ENCODE data around the gene TNFAIP8L3.
A peak's percentile ranks its signal among the peaks of the same experiment; 100 is the strongest.

The TNFAIP8L3 gene

DNA sequence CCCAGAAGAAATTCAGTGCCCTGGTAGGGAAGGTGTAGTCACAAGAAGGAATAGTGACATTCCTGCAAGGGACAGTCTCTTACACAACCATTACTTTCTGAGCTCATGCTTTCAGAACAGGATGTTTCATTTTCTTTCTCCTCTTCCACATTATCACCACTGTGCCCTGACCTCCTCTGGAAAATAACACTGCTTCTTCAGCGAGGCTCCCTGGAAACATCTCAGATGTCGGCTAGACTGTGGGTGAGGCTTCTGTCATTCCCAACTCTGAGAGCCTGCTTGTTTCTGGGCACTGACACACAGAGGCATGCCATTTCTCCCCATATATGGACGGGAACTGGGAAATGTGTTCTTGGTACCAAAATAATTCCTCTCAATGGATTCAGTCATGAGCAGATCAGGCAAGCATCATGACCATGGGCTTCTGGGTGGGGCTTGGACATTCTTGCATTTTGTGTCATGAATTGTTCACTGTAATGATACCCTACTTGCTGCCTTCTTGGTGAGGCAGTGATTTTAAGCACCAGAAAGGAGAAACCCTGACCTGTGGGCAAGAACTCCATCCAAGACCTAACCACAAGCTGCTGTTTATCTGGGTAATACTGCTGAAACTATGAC lies 14.3 kb upstream of the TNFAIP8L3 start:
- in situ Hi-C loops (cut with HindIII; ENCODE audit: low pct_unique_long_range_greater_than_20kb, low sequenced_read_pairs), result no loop called here
- no peak for TF ChIP-seq JUND (IDR thresholded peaks at IDR 0.05; ENCODE audit: low read depth)
- DNase-seq (ENCODE audit: low read depth in 1 of 2, low spot score in 1 of 2), result no peak

DNA sequence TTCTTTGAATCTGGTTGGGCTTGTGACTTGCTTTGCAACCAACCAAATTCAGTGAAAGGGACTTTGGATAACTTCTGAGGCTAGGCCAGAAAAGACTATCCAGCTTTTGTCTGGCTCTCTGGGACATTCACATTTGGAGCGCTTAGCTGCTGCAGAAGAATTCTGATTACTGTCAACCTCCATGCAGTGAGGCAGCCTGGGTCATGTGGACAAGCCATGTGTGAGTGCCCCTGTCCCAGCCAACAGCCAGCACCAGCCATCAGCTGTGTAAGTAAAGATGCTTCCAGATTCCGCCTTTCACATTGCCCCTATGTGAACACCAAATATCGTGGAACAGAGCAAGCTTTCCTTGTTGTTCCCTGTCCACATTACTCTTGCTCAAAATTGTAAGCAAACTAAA lies 12.9 kb upstream of the TNFAIP8L3 start:
- in situ Hi-C loops (cut with HindIII; ENCODE audit: low pct_unique_long_range_greater_than_20kb, low sequenced_read_pairs), result no loop called here
- DNase-seq (ENCODE audit: low read depth in 1 of 2, low spot score in 1 of 2), result no peak
- no peak for TF ChIP-seq JUND (IDR thresholded peaks at IDR 0.05; ENCODE audit: low read depth)

DNA sequence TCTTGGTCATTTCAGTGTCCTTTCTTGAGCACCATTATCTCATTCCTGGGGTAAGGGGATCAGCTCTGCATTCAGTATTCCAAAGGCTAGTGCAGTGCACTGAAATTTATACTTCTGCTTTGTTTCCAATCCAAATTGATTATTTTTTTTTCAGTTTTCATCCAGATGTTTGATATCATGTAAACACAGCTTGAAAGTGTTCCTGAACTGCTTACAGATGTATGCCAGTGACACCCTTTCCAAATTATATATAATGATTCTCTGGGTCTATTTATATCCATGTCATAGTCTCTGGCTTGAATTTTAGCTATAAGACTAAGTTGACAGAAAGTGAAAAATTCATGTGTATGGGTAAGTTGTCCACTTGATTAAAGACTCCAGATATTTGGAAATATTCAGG lies 11.8 kb upstream of the TNFAIP8L3 start:
- no peak for DNase-seq (ENCODE audit: low read depth in 1 of 2, low spot score in 1 of 2)
- in situ Hi-C loops (cut with HindIII; ENCODE audit: low pct_unique_long_range_greater_than_20kb, low sequenced_read_pairs), result no loop called here
- no peak for TF ChIP-seq JUND (IDR thresholded peaks at IDR 0.05; ENCODE audit: low read depth)

DNA sequence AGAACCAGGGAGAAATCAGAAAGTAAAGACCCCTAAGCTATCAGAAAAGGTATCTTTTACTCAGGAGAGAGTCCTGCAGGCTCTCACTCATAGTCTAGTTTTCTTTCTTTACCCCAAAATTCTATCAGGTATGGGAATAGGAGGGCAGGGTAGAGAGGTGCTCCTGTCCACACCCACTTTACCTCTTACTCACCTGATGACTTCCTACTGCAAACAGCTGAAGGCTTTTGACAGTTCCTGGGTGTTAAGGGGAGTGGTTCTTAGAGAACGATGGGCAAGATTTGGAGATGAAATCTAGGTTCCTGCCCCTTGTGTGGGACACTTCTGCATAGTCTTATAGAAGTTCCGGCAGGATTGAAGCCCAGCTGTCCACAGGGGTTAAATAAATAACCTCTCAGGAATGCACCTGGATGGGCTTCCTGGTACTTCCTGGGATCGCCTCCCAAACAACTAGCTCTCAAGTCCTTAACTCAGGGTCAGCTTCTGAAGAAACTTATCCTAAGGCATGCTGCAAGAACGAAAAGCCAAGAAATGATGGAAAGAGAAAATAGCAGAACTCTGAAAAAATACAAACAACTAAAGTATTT lies 10.8 kb upstream of the TNFAIP8L3 start:
- no peak for TF ChIP-seq JUND (IDR thresholded peaks at IDR 0.05; ENCODE audit: low read depth)
- in situ Hi-C loops (cut with HindIII; ENCODE audit: low pct_unique_long_range_greater_than_20kb, low sequenced_read_pairs), result no loop called here
- DNase-seq (ENCODE audit: low read depth in 1 of 2, low spot score in 1 of 2), result no peak

DNA sequence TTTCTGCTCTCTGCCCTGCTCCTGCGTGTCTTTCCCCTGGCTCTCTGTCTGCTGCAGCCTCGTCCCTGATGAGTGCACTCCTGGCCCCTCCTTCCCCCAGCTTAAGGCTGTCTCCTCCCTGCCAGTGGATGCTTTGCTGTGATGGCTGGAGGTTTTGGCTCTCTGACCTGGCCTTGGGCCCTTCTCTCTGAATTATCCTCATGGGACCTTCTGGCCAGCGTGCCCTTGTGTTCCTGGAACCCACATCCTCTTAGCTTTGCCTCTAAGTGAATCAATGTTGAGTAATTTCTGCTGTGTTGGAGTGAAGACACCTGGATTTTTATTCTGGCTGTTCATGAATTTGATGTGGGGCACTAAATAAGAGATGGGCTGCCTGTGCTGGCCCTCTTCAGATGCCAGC lies 9.8 kb upstream of the TNFAIP8L3 start:
- DNase-seq (ENCODE audit: low read depth in 1 of 2, low spot score in 1 of 2), result no peak
- in situ Hi-C loops (cut with HindIII; ENCODE audit: low pct_unique_long_range_greater_than_20kb, low sequenced_read_pairs), result no loop called here
- TF ChIP-seq JUND (IDR thresholded peaks at IDR 0.05; ENCODE audit: low read depth), result no peak

DNA sequence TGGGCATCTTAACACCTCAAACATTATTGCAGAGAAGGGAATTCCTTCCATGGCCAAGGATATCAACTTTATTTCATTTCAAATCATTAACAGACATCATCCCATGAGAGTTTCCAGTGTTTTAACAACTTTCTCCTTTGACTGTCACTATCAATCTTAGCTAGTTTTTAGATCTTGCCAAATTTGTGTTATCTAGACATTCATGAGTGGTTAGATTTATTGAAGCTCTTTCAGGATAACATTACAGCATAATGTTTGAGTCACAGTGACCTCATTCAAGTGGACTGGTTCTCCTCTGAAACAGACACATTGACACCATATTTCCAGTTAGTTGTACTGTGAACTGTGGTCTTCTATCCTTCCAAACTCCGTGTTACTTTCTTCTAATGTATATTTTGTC lies 8.6 kb upstream of the TNFAIP8L3 start:
- DNase-seq (ENCODE audit: low read depth in 1 of 2, low spot score in 1 of 2), result no peak
- in situ Hi-C loops (cut with HindIII; ENCODE audit: low pct_unique_long_range_greater_than_20kb, low sequenced_read_pairs), result no loop called here
- TF ChIP-seq JUND (IDR thresholded peaks at IDR 0.05; ENCODE audit: low read depth), result no peak

DNA sequence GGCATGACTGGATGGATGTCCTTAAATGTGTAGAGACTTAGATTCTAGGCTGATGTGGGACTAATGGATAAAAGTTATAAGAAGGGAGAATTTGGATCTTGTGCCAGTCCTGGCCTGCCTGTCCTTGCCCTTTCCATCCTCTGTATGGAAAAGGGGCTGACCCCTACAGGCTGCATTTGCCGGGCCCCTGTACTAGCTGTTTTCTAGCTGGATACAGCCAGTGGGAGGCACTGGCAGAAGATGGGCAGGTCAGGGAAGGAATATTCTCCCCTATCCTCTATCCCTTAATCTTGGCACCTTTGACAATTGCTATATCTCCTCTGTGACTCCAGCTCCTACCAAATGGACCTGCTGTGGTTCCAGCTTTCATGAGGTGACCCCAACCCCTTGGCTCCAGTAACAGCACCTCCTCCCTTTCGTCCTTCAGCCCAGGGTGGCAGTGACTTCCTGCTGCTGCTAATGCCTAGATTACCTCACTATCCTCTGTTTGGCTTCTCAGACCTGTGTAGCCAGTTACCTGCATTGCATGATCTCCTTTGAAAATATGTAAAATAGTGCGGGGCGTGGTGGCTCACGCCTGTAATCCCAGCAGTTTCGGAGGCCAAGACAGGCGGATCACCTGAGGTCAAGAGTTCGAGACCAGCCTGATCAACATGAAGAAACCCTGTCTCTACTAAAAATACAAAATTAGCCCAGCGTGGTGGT lies 6.2 kb upstream of the TNFAIP8L3 start:
- in situ Hi-C loops (cut with HindIII; ENCODE audit: low pct_unique_long_range_greater_than_20kb, low sequenced_read_pairs), result no loop called here
- peak in 1 of 2 experiments; percentile 34 for DNase-seq (ENCODE audit: low read depth in 1 of 2, low spot score in 1 of 2)
- TF ChIP-seq JUND (IDR thresholded peaks at IDR 0.05; ENCODE audit: low read depth), result no peak

DNA sequence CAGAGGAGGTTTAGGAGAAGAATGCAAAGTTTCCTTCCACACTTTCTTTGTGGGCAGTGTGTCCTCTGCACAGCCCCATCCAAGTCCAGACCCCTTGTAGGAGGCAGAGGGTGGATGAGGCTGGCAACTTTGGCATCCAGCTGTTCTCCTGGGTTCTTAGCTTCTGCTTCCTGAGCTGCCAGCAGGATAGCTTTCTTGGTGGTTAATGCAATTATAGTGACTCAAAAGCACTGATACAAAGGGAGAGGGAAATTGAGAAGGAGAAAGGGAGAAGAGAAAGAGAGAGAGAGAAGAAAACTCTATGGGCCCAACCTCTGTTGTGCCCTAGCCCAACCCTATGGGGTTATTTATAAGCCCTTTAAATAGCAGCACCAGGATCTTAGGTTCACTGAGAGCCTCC lies 4.5 kb upstream of the TNFAIP8L3 start:
- no peak for DNase-seq (ENCODE audit: low read depth in 1 of 2, low spot score in 1 of 2)
- TF ChIP-seq JUND (IDR thresholded peaks at IDR 0.05; ENCODE audit: low read depth), result no peak
- in situ Hi-C loops (cut with HindIII; ENCODE audit: low pct_unique_long_range_greater_than_20kb, low sequenced_read_pairs), result no loop called here

DNA sequence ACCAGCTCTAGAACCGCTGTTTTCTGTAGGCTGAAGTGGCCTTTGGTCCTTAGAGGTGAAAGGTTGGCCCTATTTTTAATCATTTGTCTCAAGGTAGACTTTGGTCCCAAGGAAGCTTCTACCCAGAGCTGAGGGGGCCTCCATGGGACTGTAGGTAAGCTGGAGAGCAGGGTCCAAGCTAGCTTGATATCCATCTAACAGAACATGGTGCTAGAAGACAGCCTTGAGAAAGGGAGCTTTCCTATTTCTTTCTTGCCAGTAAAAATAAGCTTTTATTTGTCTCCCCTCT lies 3.6 kb upstream of the TNFAIP8L3 start:
- no peak for TF ChIP-seq JUND (IDR thresholded peaks at IDR 0.05; ENCODE audit: low read depth)
- in situ Hi-C loops (cut with HindIII; ENCODE audit: low pct_unique_long_range_greater_than_20kb, low sequenced_read_pairs), result no loop called here
- no peak for DNase-seq (ENCODE audit: low read depth in 1 of 2, low spot score in 1 of 2)

DNA sequence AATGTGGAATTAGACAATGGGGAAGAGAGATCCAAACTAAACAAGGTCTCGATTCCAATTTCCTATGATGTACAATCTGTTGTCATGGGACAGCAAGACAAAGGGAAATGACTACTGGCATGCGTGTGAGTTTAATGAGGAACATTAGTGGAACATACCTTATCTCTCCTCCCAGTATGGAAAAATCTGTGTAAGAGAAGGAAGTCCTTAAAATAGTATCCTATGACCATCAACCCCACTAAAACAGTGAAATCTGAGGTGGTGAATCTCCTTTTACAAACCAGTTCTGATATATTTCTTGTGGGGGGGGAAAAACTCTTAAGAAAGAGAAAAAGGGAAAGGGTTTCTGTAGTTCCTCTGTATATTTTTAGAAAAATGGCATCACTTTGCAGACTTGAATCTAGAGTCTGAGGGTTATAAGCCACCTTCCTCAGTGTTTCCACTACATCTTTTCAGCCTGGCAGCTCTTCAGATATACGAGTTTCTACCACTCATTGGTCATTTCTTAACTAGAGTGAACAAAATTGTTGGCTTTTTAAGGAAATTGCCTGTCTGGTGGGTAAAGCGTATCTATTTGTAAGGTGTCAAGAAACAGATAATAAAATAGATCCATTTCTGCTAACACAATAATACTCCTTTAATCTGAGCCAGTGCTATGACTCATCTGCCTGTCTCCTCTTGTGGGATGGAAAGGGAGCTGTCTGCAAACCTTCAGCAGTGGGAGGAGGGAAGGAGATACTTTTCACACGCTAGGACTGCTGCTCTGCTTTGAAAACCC lies 3.0 kb upstream of the TNFAIP8L3 start:
- DNase-seq (ENCODE audit: low read depth in 1 of 2, low spot score in 1 of 2), result no peak
- in situ Hi-C loops (cut with HindIII; ENCODE audit: low pct_unique_long_range_greater_than_20kb, low sequenced_read_pairs), result no loop called here
- no peak for TF ChIP-seq JUND (IDR thresholded peaks at IDR 0.05; ENCODE audit: low read depth)

DNA sequence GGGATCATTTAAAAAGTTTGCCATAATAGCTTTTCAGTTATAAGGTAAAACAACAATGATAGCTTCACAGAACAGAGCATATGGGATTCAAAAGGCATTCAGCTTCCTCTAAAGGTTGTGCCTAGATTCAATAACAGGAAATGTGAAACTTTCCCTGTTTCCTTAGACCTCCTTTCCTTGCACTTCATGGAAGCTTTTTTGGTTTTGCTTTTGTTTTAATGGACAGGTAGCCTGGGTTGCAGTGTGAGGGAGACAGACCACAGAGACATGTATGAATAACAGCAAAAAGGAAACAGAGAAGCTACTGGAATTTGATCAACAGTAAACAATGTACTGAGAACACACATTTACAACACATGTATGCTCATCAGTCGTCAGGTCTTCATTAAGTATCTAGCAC lies 2.3 kb upstream of the TNFAIP8L3 start:
- in situ Hi-C loops (cut with HindIII; ENCODE audit: low pct_unique_long_range_greater_than_20kb, low sequenced_read_pairs), result no loop called here

DNA sequence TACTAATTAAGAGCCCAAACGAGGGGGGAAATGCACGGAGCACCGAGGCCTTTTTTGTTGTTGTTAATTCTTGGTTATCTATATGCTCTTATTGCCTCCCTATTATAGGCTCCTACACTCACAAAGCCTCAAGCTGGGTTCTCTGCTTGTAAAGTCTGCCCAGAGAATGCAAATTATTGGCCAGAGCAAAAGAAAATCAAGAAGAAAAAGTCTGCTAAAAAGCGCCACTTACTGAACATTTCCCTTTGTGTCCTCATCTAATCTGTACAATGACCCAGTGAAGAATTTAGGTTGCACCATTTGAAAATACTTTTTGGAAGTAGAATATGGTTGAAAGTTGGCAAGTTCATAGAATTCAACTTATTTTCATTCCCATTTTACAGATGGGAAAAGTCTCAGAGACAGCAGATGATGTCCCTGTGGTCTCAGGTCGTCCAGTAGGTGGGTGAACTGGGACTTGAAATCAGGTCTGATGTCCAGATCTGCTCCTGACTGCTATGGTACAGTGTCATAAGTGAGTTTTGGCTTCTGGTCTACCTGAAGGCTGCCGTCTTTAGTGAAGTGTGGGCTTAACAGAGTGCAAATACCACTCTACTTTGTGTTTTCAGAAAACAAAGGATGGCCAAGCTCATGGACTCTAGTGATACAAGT lies 1.1 kb upstream of the TNFAIP8L3 start:
- in situ Hi-C loops (cut with HindIII; ENCODE audit: low pct_unique_long_range_greater_than_20kb, low sequenced_read_pairs), result no loop called here
- TF ChIP-seq JUND (IDR thresholded peaks at IDR 0.05; ENCODE audit: low read depth), result no peak
- no peak for DNase-seq (ENCODE audit: low read depth in 1 of 2, low spot score in 1 of 2)

More for the DNA sequence above, 2.3 kb upstream of the TNFAIP8L3 start:
- DNase-seq (ENCODE audit: low read depth in 1 of 2, low spot score in 1 of 2), result no peak
- no peak for TF ChIP-seq JUND (IDR thresholded peaks at IDR 0.05; ENCODE audit: low read depth)
